Right kidney (tissue), 1 donor: ENCODE results near the gene ADAMTSL4.
"Not testable (repeated sequence)": the region's sequence is repeated elsewhere in the genome, so short reads cannot be mapped to it uniquely, and the experiment has no call there.

ENCODE experiments used
- DNase-seq: peaks from one replicate; pipeline ENCODE4 v3.0.0-alpha.2; 2016

The ADAMTSL4 gene

DNA sequence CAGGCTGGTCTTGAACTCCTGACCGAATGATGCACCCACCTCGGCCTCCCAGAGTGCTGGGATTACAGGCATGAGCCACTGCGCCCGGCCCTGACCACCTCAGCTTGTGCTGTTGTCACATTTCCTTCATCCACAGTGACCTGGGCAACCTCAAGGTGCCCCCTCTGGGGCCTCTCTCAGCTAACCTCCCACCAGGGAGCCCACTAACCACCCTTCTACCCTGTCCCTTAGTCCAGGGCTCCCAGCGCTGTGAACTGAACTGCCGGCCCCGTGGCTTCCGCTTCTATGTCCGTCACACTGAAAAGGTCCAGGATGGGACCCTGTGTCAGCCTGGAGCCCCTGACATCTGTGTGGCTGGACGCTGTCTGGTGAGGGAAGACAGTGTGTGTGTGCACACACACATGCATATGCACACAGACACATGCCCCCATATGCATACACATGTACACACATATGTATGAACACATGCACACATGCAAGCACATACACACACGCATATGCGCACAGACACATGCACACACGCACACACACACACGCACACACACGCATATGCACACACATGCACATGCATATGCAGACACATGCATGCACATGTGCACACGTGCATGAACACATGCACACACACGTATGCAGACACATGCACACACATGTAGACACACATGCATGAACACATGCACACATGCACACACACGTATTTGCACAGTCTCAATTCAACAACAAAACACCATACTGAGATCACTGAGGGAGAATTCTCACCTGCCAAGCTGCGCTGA, 6.2 kb downstream of the ADAMTSL4 start:
- DNase-seq: no peak

DNA sequence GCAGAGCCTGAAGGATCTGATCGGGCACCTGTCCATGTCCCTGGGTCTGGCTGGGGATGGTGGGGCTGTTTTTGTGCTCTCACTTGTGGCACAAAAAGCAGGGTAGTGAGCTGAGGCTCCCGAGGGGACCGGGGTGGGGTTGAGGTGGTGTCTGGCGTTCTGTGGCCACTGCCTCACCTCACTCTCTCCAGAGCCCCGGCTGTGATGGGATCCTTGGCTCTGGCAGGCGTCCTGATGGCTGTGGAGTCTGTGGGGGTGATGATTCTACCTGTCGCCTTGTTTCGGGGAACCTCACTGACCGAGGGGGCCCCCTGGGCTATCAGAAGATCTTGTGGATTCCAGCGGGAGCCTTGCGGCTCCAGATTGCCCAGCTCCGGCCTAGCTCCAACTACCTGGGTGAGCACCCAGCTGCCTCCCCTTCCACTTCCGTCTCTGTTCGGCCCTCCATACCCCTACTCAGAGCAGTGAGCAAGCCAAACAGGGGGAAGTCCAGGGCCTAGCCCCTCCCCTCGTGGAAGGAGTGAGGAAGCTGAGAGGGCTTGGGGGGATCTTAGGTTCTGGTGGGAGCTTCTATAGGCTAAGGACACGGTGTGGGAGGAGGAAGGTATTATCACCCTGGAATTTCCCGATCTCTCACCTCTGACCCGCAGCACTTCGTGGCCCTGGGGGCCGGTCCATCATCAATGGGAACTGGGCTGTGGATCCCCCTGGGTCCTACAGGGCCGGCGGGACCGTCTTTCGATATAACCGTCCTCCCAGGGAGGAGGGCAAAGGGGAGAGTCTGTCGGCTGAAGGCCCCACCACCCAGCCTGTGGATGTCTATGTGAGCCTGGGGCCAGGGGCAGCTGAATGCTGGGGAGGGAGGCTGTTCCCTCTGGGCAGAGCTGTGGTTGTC, 7.0 kb downstream of the ADAMTSL4 start:
- no peak for DNase-seq

DNA sequence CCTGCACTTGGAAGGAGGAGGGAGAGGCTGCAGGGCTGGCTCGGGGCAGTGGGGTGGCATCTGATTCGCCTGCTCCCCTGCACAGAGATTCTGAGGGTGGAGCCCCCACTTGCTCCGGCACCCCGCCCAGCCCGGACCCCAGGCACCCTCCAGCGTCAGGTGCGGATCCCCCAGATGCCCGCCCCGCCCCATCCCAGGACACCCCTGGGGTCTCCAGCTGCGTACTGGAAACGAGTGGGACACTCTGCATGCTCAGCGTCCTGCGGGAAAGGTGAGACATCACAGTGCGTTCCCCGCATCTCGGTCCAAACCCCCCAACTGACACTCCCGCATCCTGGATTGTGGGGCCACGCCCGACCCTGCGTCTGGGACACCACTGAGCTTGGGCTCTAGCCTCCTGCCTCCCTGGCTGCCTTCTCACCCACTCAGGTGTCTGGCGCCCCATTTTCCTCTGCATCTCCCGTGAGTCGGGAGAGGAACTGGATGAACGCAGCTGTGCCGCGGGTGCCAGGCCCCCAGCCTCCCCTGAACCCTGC, 7.9 kb downstream of the ADAMTSL4 start:
- DNase-seq: no peak

GRCh38 chr1:150557813-150558212, 8.6 kb downstream of the ADAMTSL4 start:
- DNase-seq: no peak

DNA sequence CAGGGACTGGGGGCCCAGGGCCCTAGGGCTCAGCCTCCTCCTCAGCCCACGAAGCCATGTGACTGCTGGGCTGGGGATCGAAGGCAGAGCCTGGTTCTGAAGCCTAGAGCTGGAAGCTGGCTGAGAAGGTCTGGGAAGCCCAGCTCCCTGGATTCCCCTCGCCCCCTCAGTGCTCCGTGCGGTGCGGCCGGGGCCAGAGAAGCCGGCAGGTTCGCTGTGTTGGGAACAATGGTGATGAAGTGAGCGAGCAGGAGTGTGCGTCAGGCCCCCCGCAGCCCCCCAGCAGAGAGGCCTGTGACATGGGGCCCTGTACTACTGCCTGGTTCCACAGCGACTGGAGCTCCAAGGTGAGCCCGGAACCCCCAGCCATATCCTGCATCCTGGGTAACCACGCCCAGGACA, 9.1 kb downstream of the ADAMTSL4 start:
- DNase-seq: no peak

GRCh38 chr1:150558761-150559655, 9.8 kb downstream of the ADAMTSL4 start:
- no peak for DNase-seq

DNA sequence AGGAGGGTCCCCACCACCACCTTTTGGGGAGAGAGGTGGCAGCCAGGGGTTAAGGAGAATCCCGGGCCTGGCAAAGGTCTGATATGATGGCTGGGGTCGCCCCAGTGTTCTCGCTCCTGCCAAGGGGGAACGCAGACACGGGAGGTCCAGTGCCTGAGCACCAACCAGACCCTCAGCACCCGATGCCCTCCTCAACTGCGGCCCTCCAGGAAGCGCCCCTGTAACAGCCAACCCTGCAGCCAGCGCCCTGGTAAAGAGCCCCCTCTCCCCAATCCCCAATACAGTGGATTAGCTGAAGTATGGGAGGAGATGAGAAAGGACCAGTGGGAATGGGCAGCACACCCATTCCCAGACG, 10.4 kb downstream of the ADAMTSL4 start:
- no peak for DNase-seq

GRCh38 chr1:150560011-150560438, 10.8 kb downstream of the ADAMTSL4 start:
- DNase-seq: peak; percentile 64

- DNase-seq: no peak
Observed at GRCh38 chr1:150560576-150561253, 11.5 kb downstream of the ADAMTSL4 start.

DNA sequence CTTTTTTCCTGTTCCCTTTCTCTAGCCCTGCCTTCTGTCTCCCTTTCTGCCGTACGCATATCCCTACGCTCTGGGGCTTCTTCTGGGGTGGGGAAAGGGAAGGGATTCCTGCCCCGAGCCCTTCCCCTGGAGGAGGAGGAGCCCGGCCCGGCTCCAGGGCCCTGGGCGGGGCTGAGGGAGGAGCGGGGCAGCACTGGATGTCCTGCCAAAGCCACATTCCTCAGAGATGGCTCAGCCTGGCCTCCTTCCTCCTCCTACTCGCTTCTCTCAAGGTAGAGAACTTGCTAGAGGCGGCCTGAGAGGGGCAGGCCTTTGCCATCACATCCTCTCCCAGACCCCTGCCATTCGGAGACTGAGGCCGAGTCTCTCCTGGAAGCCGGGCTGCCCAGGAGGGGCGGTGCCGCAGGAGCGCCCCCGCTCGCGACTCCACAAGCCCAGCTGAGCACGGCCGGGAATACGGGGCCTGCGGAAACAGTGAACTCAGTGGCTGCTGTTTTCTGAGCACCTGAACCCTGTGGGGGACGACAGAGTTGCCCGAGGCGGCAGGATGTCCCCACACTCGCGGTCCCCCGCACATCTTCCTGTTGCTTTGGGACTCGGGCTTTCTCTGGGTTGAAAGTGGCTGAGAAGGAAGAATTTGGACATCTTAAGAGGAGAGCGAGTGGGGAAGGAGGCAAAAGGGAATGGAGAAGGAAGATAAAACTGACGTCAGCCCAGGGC, 12.2 kb downstream of the ADAMTSL4 start:
- DNase-seq: peak; percentile 98

DNA sequence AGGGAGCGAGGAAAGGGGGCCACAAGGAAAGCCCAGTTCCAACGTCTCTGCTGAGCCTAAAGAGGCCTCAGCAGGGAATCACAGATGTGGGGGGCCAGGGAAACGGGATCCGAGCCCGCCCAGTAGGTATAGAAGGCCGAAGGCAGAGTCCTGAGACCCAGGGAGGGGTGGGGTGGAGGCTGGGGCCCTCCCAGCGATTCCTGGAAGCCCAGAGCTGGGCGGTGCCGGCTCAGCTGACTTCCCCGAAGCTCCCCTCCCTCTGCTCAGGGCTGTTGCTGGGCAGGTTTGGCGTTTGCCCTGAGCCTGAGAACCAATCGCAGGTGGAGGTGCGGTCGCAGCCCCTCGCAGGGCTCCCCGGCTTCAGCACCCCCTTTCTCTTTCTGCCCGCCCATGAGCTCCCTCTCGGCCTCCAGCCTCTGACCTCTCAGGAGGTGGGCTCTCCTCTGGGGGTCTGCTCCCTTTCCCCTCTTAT, 12.8 kb downstream of the ADAMTSL4 start:
- DNase-seq: no peak

DNA sequence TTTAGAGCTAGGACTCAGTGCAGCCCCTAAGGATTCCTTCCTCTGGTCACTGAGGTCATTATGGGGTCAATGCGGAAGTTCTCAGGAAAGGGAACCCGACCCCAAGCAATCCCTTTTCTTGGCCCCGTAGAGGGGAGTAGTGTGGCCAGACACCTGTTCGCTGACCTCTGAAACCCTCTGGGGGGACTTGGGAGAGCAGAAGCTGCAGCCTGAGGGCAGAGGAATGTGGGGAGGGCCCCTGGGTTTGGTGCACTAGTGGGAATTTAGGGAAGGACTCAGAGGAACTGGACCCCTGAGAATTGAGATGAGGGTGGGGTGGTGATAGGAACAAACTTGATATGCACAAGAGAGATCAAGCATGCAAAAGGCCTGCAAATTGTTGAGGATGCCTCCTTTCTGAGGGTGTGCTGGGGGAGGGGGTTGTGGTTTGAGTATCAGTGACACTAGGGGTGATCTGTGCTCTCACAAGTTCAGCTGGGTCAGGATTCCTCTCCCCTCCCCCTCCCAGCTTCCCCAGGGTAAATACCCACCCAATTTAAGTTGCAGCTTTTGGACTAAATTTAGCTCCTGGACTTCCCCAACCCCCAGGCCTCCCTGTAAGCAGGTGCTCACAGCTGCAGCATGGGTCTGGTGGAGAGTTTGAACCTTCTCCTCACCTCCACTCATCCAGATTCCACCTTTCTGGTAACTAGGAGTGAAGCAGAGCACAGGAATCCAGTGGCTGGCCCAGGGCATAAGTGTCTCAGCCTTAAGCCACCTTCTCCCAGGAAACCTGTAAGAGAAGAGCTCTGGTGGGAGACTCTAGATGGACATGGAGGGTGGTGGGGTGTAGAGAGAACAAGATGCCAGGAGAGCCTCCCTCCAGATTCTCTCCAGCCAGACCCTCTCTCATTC, 13.5 kb downstream of the ADAMTSL4 start:
- DNase-seq: no peak

- no peak for DNase-seq
Observed at GRCh38 chr1:150563340-150564038, 14.3 kb downstream of the ADAMTSL4 start.

GRCh38 chr1:150564051-150564991, 15.1 kb downstream of the ADAMTSL4 start:
- DNase-seq: no peak

GRCh38 chr1:150565240-150565991, 16.2 kb downstream of the ADAMTSL4 start:
- not testable (repeated sequence) for DNase-seq

DNA sequence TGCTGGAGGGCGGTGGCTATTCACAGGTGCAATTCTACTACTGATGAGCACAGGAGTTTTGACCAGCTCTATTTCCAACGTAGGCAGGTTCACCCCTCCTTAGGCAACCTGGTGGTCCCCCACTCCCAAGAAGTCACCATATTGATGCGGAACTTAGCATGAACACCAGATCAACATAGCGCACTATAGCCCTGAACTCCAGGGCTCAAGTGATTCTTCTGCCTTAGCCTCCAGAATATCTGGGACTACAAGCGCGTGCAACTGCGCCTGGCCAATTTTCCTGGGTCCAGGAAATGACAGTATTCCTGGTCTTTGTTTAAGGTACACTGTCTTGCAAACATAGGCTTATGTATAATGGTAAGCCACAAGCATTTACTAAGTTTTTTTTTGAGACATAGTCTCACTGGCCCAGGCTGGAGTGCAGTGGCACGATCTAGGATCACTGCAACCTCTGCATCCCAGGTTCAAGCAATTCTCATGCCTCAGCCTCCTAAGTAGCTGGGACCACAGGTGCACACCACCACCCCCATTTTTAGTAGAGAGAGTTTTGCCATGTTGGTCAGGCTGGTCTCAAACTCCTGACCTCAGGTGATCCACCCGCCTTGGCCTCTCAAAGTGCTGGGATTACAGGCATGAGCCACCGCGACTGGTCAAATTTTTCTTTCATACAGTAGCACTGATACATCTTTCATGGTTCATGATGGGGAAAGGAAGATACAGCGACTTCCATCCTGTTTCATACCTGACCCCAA, 17.6 kb downstream of the ADAMTSL4 start:
- DNase-seq: no peak
